A673 (cell line): ENCODE measurements around the gene GPX3. TPM values are rescaled to one million over a fixed set of nuclear protein-coding genes. Genes with fewer than 3 reads are reported as not detected.

Experiments
- BruUV-seq: library from RNA; stranded (reverse); fragments of 400-500 nt; replicated peaks from 2 replicates; lab custom pipeline; 2021; lab: Mats Ljungman, UMichigan
- CTCF ChIA-PET: fragments of 300-600 bp; sonication (Branson Sonifier 250); formaldehyde crosslinking; loops from one replicate; lab custom pipeline; 2022; ENCODE audit warnings: antibody characterized with exemption; lab: Charles Lee
- POLR2A ChIA-PET: fragments of 300-600 bp; sonication (Branson Sonifier 250); formaldehyde crosslinking; loops from one replicate; lab custom pipeline; 2022; ENCODE audit warnings: antibody characterized with exemption; ENCODE audit not compliant: low non-redundant PET; lab: Charles Lee
- DNase-seq: peaks from one replicate; pipeline ENCODE4 v3.0.0-alpha.2; 2015; ENCODE audit warnings: low spot score
- H3K27ac ChIP-seq: fragments of 200-600 bp; sonication (generic); 2 replicates; pipeline ENCODE4 v1.5.1; 2016; ENCODE audit warnings: mixed run types, low read depth, mild to moderate bottlenecking, mixed read lengths, antibody characterized with exemption, low read length; ENCODE audit not compliant: poor library complexity, severe bottlenecking
- H3K27me3 ChIP-seq: fragments of 200-600 bp; sonication (generic); replicated peaks from 2 replicates; pipeline ENCODE4 v1.6.1; 2017; ENCODE audit warnings: mixed run types, low read depth, mild to moderate bottlenecking, mixed read lengths, antibody characterized with exemption, low read length; ENCODE audit not compliant: insufficient read depth, poor library complexity
- H3K36me3 ChIP-seq: fragments of 200-600 bp; sonication (generic); 2 replicates; pipeline ENCODE4 v1.6.1; 2016; ENCODE audit warnings: mixed run types, mild to moderate bottlenecking, mixed read lengths, antibody characterized with exemption, low read length; ENCODE audit not compliant: insufficient read depth, poor library complexity, severe bottlenecking
- H3K4me1 ChIP-seq: fragments of 200-600 bp; sonication (generic); 2 replicates; pipeline ENCODE4 v1.6.1; 2017; ENCODE audit warnings: mixed run types, mild to moderate bottlenecking, mixed read lengths, antibody characterized with exemption, low read length; ENCODE audit not compliant: insufficient read depth, poor library complexity, severe bottlenecking
- H3K4me3 ChIP-seq: fragments of 200-600 bp; sonication (generic); 2 replicates; pipeline ENCODE4 v1.5.1; 2016; ENCODE audit warnings: low read depth, mixed run types, mild to moderate bottlenecking, mixed read lengths, low read length; ENCODE audit not compliant: poor library complexity, severe bottlenecking
- H3K9me3 ChIP-seq: fragments of 200-600 bp; sonication (generic); 2 replicates; pipeline ENCODE4 v1.6.1; 2016; ENCODE audit warnings: mixed run types, low read depth, mild to moderate bottlenecking, mixed read lengths, antibody characterized with exemption, low read length; ENCODE audit not compliant: poor library complexity, severe bottlenecking
- CTCF ChIP-seq: fragments of 300-800, 200-600 bp; sonication (generic); conservative IDR thresholded peaks from 2 replicates; pipeline ENCODE4 v1.5.1; 2017; ENCODE audit warnings: low read depth, mild to moderate bottlenecking, antibody characterized with exemption, low read length, moderate library complexity, mixed read lengths
- EZH2 ChIP-seq: fragments of 200-600 bp; sonication (generic); IDR thresholded peaks from 2 replicates; pipeline ENCODE4 v1.6.1; 2017; ENCODE audit warnings: borderline replicate concordance, low read depth, mild to moderate bottlenecking, mixed read lengths, antibody characterized with exemption, low read length; ENCODE audit not compliant: poor library complexity, severe bottlenecking
- intact Hi-C: fragments of 100-400 bp; cut with micrococcal nuclease; formaldehyde crosslinking; loops from one replicate; pipeline ENCODE4 v1.10.0; 2022; ENCODE audit not compliant: unreplicated experiment
- total RNA-seq: library from RNA; stranded (reverse); gene quantifications from 2 replicates; pipeline ENCODE4 v1.2.3, GENCODE V29; 2021

Gene GPX3
- total RNA-seq, 1 experiment from 2014 or later, result 0.19 TPM

- intact Hi-C loops, result no loop called here
- no peaks in the 10 kb centered on the region for H3K27me3 ChIP-seq
- DNase-seq, result no peak
- no peaks in the 10 kb centered on the region for H3K9me3 ChIP-seq
- POLR2A ChIA-PET, result no interaction called here
- no peaks in the 10 kb centered on the region for H3K4me1 ChIP-seq
- H3K4me3 ChIP-seq, result no peak overlapping the region
- no peaks in the 10 kb centered on the region for H3K36me3 ChIP-seq
- no TSS peak for BruUV-seq
- TF ChIP-seq CTCF (no peak), EZH2 (no peak)
- CTCF ChIA-PET, result no interaction called here
- no peak overlapping the region for H3K27ac ChIP-seq
Measured at GRCh38 chr5:151070449-151070848, 50.1 kb downstream of the GPX3 start.

GRCh38 chr5:151071021-151071420, 50.6 kb downstream of the GPX3 start:
- no peak overlapping the region for H3K27ac ChIP-seq
- DNase-seq, result no peak
- no peaks in the 10 kb centered on the region for H3K27me3 ChIP-seq
- TF ChIP-seq CTCF, result no peak
- no peak for TF ChIP-seq EZH2
- H3K4me3 ChIP-seq, result no peak overlapping the region
- ChIA-PET CTCF (no interaction called here), POLR2A (no interaction called here)
- no peaks in the 10 kb centered on the region for H3K9me3 ChIP-seq
- no TSS peak for BruUV-seq
- no peaks in the 10 kb centered on the region for H3K4me1 ChIP-seq
- intact Hi-C loops, result no loop called here
- no peaks in the 10 kb centered on the region for H3K36me3 ChIP-seq

- Histone ChIP-seq H3K4me3 (no peak overlapping the region), H3K4me1 (no peaks in the 10 kb centered on the region), H3K36me3 (no peaks in the 10 kb centered on the region), H3K9me3 (no peaks in the 10 kb centered on the region), H3K27me3 (no peaks in the 10 kb centered on the region), H3K27ac (no peak overlapping the region)
- BruUV-seq, result no TSS peak
- TF ChIP-seq EZH2 (no peak), CTCF (no peak)
- POLR2A ChIA-PET, result no interaction called here
- CTCF ChIA-PET, result no interaction called here
- DNase-seq, result no peak
- intact Hi-C loops, result no loop called here
Measured at GRCh38 chr5:151071848-151072629, 51.6 kb downstream of the GPX3 start.
